T-helper 17 cell (primary cell): ENCODE results near the gene JAZF1. TPM values are rescaled to one million over a fixed set of nuclear protein-coding genes. Genes with fewer than 3 reads are reported as not detected.

Experiments used
- ATAC-seq: fragments of 150-1000 bp; cut with Tn5 transposase; 2 replicates; pipeline ENCODE4 v1.10.0; 2021; ENCODE audit warnings: mild to moderate bottlenecking, moderate library complexity
- DNase-seq, 3 donors: peaks; one replicate each; pipeline versions ENCODE4 v3.0.0 to v3.0.0-alpha.2; 2020 to 2021
- H3K9me3 ChIP-seq: one replicate; pipeline ENCODE4 v1.7.0; 2013; ENCODE audit warnings: low read length, mild to moderate bottlenecking; ENCODE audit not compliant: control insufficient read depth, poor library complexity, severe bottlenecking
- H3K27ac Mint-ChIP-seq: one replicate; pipeline ENCODE4 v1.8.0; 2022; ENCODE audit warnings: mild to moderate bottlenecking, moderate library complexity, mixed read lengths
- H3K27me3 Mint-ChIP-seq: one replicate; pipeline ENCODE4 v1.8.0; 2022; ENCODE audit warnings: mixed read lengths
- H3K36me3 Mint-ChIP-seq: one replicate; pipeline ENCODE4 v1.8.0; 2022; ENCODE audit warnings: low read depth, mixed read lengths
- H3K4me1 Mint-ChIP-seq: one replicate; pipeline ENCODE4 v1.8.0; 2022; ENCODE audit warnings: mild to moderate bottlenecking, mixed read lengths
- H3K4me3 Mint-ChIP-seq: one replicate; pipeline ENCODE4 v1.8.0; 2022; ENCODE audit warnings: mild to moderate bottlenecking, moderate library complexity, mixed read lengths
- total RNA-seq, 4 donors: library from RNA in 2 of 4; stranded (reverse) in 2 of 4; gene quantifications; one replicate each; pipeline ENCODE4 v1.2.3 and lab custom pipeline; 2022 to 2026

The JAZF1 gene
- total RNA-seq, 2 donors from 2014 or later, result 12.4 to 13.4 TPM

DNA sequence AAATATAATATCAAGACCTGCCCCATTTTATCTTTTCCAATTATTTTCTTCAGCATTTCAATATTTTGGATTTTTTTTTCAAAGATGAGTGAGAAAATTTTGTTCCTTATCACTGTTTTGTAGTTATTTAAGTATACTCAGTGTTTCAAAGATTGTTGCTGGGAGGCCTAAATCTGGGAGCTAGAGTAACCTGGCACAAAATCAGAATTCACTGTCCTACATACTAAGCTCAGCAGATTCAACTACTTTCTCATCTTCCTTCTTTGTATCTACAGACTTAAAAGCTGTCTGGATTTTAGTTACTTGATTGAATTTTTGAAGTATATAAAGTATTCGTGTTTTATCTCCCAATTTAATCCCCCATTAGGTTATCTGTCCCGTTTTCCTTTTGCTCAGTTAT, 354.7 kb downstream of the JAZF1 start:
- Mint-ChIP-seq H3K36me3 (no peaks in the 10 kb centered on the region), H3K4me3 (no peak overlapping the region), H3K27me3 (no peaks in the 10 kb centered on the region), H3K4me1 (peaks cover 3% of the 10 kb centered on the region), H3K27ac (no peak overlapping the region)
- no peak for DNase-seq
- no peaks in the 10 kb centered on the region for H3K9me3 ChIP-seq
- no peak for ATAC-seq

- DNase-seq, result no peak
- no peak overlapping the region for H3K27ac Mint-ChIP-seq
- no peaks in the 10 kb centered on the region for H3K9me3 ChIP-seq
- no peak overlapping the region for H3K4me3 Mint-ChIP-seq
- H3K36me3 Mint-ChIP-seq, result peaks cover 4% of the 10 kb centered on the region
- no peak for ATAC-seq
- H3K4me1 Mint-ChIP-seq, result peaks cover 3% of the 10 kb centered on the region
- H3K27me3 Mint-ChIP-seq, result no peaks in the 10 kb centered on the region
Observed at GRCh38 chr7:27822245-27822644, 358.4 kb downstream of the JAZF1 start.

DNA sequence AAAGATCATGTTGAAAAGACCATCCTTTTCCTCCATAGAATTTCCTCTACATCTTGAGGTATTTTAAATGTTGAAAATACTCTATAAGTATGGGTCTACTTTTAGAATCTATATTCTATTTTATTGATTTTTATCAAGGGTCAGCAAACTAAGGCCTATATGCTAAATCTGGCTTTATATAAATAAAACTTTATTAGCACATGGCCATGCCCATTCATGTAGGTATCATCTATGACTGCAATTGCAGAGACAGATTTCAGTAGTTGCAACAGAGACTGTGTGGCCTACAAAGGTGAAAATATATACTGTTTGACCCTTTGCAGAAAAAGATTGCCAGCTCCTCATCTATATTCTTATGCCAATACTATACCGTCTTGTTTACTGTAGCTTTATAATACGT, 367.9 kb downstream of the JAZF1 start:
- peaks cover 7% of the 10 kb centered on the region for H3K36me3 Mint-ChIP-seq
- ATAC-seq (no peak), DNase-seq (no peak)
- H3K9me3 ChIP-seq, result no peaks in the 10 kb centered on the region
- no peaks in the 10 kb centered on the region for H3K27me3 Mint-ChIP-seq
- no peak overlapping the region for H3K4me3 Mint-ChIP-seq
- no peak overlapping the region for H3K27ac Mint-ChIP-seq
- H3K4me1 Mint-ChIP-seq, result peaks cover 14% of the 10 kb centered on the region

DNA sequence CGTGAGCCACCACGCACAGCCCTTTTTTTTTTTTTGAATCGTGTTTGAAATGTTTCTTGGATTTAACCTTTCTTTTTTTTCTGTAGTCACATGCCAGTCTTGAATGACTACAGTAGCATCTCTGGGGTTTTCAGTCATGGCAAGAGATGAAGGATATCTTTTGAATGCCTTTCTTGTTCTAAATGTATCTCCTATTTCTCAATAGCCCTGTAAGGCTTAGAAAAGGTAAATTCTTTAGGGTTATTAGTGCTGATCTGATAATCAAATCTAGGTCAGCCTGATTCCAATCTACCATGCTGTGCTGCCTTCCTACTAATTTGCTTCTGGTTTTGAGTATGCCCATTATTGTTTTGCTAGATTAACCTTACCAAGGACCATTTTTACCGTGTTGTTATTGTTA, 370.4 kb downstream of the JAZF1 start:
- DNase-seq (no peak), ATAC-seq (no peak)
- H3K9me3 ChIP-seq, result no peaks in the 10 kb centered on the region
- Mint-ChIP-seq H3K36me3 (peaks cover 7% of the 10 kb centered on the region), H3K27me3 (no peaks in the 10 kb centered on the region), H3K27ac (peak overlapping the region; percentile 49), H3K4me1 (peaks cover 23% of the 10 kb centered on the region), H3K4me3 (no peak overlapping the region)

GRCh38 chr7:27808626-27809025, 372.0 kb downstream of the JAZF1 start:
- Mint-ChIP-seq H3K27me3 (no peaks in the 10 kb centered on the region), H3K27ac (no peak overlapping the region), H3K4me3 (no peak overlapping the region), H3K4me1 (peaks cover 27% of the 10 kb centered on the region), H3K36me3 (peaks cover 7% of the 10 kb centered on the region)
- DNase-seq, result no peak
- no peaks in the 10 kb centered on the region for H3K9me3 ChIP-seq
- no peak for ATAC-seq

- DNase-seq, result no peak
- no peaks in the 10 kb centered on the region for H3K27me3 Mint-ChIP-seq
- ATAC-seq, result no peak
- H3K4me1 Mint-ChIP-seq, result peaks cover 25% of the 10 kb centered on the region
- H3K36me3 Mint-ChIP-seq, result peaks cover 10% of the 10 kb centered on the region
- no peak overlapping the region for H3K4me3 Mint-ChIP-seq
- no peaks in the 10 kb centered on the region for H3K9me3 ChIP-seq
- no peak overlapping the region for H3K27ac Mint-ChIP-seq
Observed at GRCh38 chr7:27804139-27804538, 376.5 kb downstream of the JAZF1 start.

GRCh38 chr7:27802999-27803398, 377.6 kb downstream of the JAZF1 start:
- DNase-seq, result no peak
- Mint-ChIP-seq H3K27ac (peak overlapping the region; percentile 49), H3K4me1 (peaks cover 25% of the 10 kb centered on the region), H3K27me3 (no peaks in the 10 kb centered on the region), H3K36me3 (peaks cover 8% of the 10 kb centered on the region), H3K4me3 (no peak overlapping the region)
- H3K9me3 ChIP-seq, result no peaks in the 10 kb centered on the region
- ATAC-seq, result no peak

DNA sequence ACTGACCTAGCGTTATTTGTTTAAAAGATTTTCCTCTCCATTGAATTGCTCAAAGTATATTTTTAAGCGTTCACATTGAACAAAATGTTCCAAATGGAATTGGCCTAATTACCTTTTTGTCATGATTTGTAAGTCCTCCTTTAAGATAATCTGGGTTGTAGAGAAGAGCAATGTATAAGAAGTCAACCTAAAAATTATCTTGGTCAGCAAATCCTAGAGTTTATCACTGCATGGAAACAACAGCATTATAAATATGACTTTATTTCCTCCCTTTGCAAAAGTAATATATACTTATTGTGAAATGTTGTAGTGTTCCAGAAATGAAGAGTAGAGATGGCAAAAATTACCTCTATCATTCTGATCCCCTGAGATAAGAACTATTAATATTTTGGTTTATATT, 381.4 kb downstream of the JAZF1 start:
- ATAC-seq (no peak), DNase-seq (no peak)
- Mint-ChIP-seq H3K27me3 (no peaks in the 10 kb centered on the region), H3K36me3 (peaks cover 10% of the 10 kb centered on the region), H3K27ac (no peak overlapping the region), H3K4me3 (no peak overlapping the region), H3K4me1 (peaks cover 13% of the 10 kb centered on the region)
- no peaks in the 10 kb centered on the region for H3K9me3 ChIP-seq

GRCh38 chr7:27795977-27796376, 384.6 kb downstream of the JAZF1 start:
- Mint-ChIP-seq H3K36me3 (peaks cover 2% of the 10 kb centered on the region), H3K4me1 (peaks cover 5% of the 10 kb centered on the region), H3K27ac (no peak overlapping the region), H3K4me3 (no peak overlapping the region), H3K27me3 (no peaks in the 10 kb centered on the region)
- DNase-seq (no peak), ATAC-seq (no peak)
- no peaks in the 10 kb centered on the region for H3K9me3 ChIP-seq

DNA sequence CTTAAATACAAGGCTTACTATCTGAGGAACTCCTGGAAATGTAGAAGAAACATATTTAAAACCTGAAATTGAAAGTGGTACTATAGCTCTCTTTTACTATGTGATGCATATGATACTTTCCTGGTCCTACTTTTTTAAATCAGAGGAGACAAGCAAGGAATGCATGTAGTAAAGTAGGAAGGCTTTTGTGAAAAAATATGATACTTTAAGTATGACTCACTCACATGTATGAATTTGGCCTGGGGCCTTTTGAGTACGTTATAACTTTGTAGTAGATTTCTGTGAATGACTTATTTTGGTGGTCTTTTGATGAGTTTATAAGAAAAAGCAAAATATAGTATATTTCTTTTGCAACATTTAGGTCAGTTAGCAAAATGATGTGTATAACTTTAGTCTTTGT, 386.8 kb downstream of the JAZF1 start:
- no peaks in the 10 kb centered on the region for H3K9me3 ChIP-seq
- Mint-ChIP-seq H3K4me3 (no peak overlapping the region), H3K27me3 (no peaks in the 10 kb centered on the region), H3K4me1 (peaks cover 5% of the 10 kb centered on the region), H3K27ac (no peak overlapping the region), H3K36me3 (peaks cover 4% of the 10 kb centered on the region)
- no peak for ATAC-seq
- no peak for DNase-seq

DNA sequence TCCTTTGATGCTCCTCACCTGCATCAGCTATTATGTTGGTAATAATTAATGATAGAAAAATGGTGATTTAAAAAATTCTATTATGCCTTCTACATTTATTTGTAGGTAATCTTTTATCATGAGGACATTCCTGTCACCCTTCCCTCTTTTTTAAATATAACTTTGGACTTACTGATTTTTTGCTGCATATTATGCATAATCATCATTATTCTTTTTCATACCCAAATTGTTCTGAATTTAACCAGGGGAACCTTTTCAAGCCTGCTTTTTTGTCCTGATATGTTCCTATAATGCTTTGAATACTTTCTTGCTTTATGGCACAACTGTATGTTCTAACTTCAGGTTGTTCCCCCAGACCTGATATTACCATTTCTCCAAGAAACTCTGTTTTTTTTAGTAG, 392.2 kb downstream of the JAZF1 start:
- no peak overlapping the region for H3K4me3 Mint-ChIP-seq
- H3K27me3 Mint-ChIP-seq, result no peaks in the 10 kb centered on the region
- ATAC-seq, result no peak
- H3K9me3 ChIP-seq, result no peaks in the 10 kb centered on the region
- H3K36me3 Mint-ChIP-seq, result peaks cover 2% of the 10 kb centered on the region
- DNase-seq, result no peak
- no peak overlapping the region for H3K27ac Mint-ChIP-seq
- peaks cover 5% of the 10 kb centered on the region for H3K4me1 Mint-ChIP-seq

DNA sequence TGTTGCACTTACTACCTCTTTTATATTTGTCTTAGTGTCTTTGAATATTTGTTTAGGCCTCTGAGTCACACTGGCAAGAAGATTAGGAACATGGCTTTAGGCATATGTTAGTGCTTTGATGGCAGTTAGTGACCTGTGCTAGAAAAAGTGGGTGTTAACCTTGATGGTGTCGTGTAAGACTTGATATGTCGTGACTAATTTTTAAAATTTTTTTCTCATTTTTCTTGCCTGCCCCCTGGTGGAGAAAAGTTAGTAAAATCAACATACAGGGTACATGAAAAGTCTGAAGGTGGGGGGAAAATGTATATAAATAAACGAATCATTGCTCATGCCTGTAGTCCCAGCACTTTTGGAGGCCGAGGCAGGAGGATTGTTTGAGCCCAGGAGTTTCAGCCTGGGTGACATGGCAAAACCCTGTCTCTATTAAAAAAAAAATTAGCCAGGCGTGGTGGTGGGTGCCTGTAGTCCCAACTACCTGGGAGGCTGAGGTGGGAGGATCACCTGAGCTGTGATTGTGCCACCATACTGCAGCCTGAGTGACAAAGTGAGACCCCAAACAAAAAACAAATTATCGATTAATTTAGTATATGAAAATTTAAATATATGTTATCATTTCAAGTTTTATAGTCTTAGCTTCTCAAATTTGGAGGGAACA, 396.1 kb downstream of the JAZF1 start:
- Mint-ChIP-seq H3K36me3 (peaks cover 2% of the 10 kb centered on the region), H3K4me3 (no peak overlapping the region), H3K4me1 (peaks cover 9% of the 10 kb centered on the region), H3K27me3 (no peaks in the 10 kb centered on the region), H3K27ac (peak overlapping the region; percentile 24)
- no peak for DNase-seq
- peak; percentile 72 for ATAC-seq
- H3K9me3 ChIP-seq, result no peaks in the 10 kb centered on the region

GRCh38 chr7:27782849-27783248, 397.7 kb downstream of the JAZF1 start:
- ATAC-seq (no peak), DNase-seq (no peak)
- H3K27me3 Mint-ChIP-seq, result no peaks in the 10 kb centered on the region
- H3K27ac Mint-ChIP-seq, result peak overlapping the region; percentile 54
- H3K9me3 ChIP-seq, result no peaks in the 10 kb centered on the region
- H3K36me3 Mint-ChIP-seq, result no peaks in the 10 kb centered on the region
- no peak overlapping the region for H3K4me3 Mint-ChIP-seq
- peaks cover 13% of the 10 kb centered on the region for H3K4me1 Mint-ChIP-seq

GRCh38 chr7:27781188-27781587, 399.4 kb downstream of the JAZF1 start:
- no peak overlapping the region for H3K4me3 Mint-ChIP-seq
- H3K27me3 Mint-ChIP-seq, result no peaks in the 10 kb centered on the region
- H3K27ac Mint-ChIP-seq, result no peak overlapping the region
- ATAC-seq (no peak), DNase-seq (no peak)
- peaks cover 23% of the 10 kb centered on the region for H3K4me1 Mint-ChIP-seq
- H3K9me3 ChIP-seq, result no peaks in the 10 kb centered on the region
- no peaks in the 10 kb centered on the region for H3K36me3 Mint-ChIP-seq
